Breast epithelium (tissue), 4 donors: ENCODE results near the gene ZMYND11. TPM values are rescaled to one million over a fixed set of nuclear protein-coding genes. Genes with fewer than 3 reads are reported as not detected.
"Not testable (repeated sequence)": the region's sequence is repeated elsewhere in the genome, so short reads cannot be mapped to it uniquely, and the experiment has no call there.

Experiments used
- DNase-seq, 2 donors: peaks; one replicate each; pipeline ENCODE4 v3.0.0-alpha.2; 2019; ENCODE audit warnings: low spot score in 2 of 2
- H3K27ac ChIP-seq, 2 donors: fragments of 200-600 bp; sonication (generic) in 1 of 2; one replicate each; pipeline ENCODE4 v1.5.1; 2016 to 2019; ENCODE audit warnings: mild to moderate bottlenecking in 1 of 2
- H3K27me3 ChIP-seq, 2 donors: fragments of 200-600 bp; sonication (generic) in 1 of 2; one replicate each; pipeline versions ENCODE4 v1.5.1 to v1.6.0; 2017 to 2019; ENCODE audit warnings: control low read depth in 1 of 2, mild to moderate bottlenecking in 1 of 2
- H3K36me3 ChIP-seq: fragments of 200-600 bp; one replicate; pipeline ENCODE4 v1.5.1; 2019
- H3K4me1 ChIP-seq, 2 donors: fragments of 200-600 bp; sonication (generic); one replicate each; pipeline ENCODE4 v1.5.1; 2016 to 2019; ENCODE audit warnings: control low read depth in 1 of 2
- H3K4me3 ChIP-seq, 3 donors: fragments of 200-600 bp; sonication (generic); 1 replicate in 2 of 3; 2 replicates in 1 of 3; pipeline ENCODE4 v1.5.1; 2016 to 2019; ENCODE audit warnings: mild to moderate bottlenecking in 3 of 3, moderate library complexity in 2 of 3
- H3K9me3 ChIP-seq, 2 donors: fragments of 200-600 bp; sonication (generic) in 1 of 2; one replicate each; pipeline ENCODE4 v1.5.1; 2016 to 2019; ENCODE audit warnings: control low read depth in 1 of 2
- POLR2A ChIP-seq: fragments of 450-650 bp; IDR thresholded peaks from one replicate; pipeline ENCODE4 v1.6.1; 2016; ENCODE audit warnings: antibody characterized with exemption, mild to moderate bottlenecking, moderate library complexity
- POLR2AphosphoS5 ChIP-seq, 3 donors: sonication (generic); formaldehyde crosslinking; IDR thresholded peaks; one replicate each; pipeline ENCODE4 v1.6.1; 2017; ENCODE audit warnings: antibody characterized with exemption in 3 of 3
- intact Hi-C: fragments of 100-400 bp; cut with DNase I; formaldehyde crosslinking; loops from one replicate; pipeline ENCODE4 v1.15.1; 2023; ENCODE audit warnings: low total_unique reads
- total RNA-seq, 3 donors: library from RNA; depleted of rRNA; stranded (reverse); fragments of >200 nt; gene quantifications; one replicate each; pipeline ENCODE4 v1.1.0, GENCODE V29; 2016
- TF ChIP-seq, protein P1 (sequence below), 3 donors: fragments of 450-650 bp; IDR thresholded peaks; one replicate each; pipeline ENCODE4 v1.5.1; 2016 to 2017; ENCODE audit warnings: antibody characterized with exemption in 3 of 3, mild to moderate bottlenecking in 3 of 3, moderate library complexity in 3 of 3

The ZMYND11 gene
- total RNA-seq, 3 donors from 2014 or later = 73.7 to 96.2 (median 83.7) TPM

DNA sequence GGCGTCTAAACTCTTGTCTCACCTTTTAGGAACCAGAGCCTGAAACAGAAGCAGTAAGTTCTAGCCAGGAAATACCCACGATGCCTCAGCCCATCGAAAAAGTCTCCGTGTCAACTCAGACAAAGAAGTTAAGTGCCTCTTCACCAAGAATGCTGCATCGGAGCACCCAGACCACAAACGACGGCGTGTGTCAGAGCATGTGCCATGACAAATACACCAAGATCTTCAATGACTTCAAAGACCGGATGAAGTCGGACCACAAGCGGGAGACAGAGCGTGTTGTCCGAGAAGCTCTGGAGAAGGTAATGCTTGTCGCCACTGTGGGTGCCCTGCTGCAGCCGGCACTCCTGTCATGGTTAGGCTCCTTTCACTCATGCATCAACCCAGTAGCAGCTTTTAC lies 113.1 kb downstream of the ZMYND11 start:
- no peaks in the 10 kb centered on the region for H3K9me3 ChIP-seq
- intact Hi-C loops = no loop called here
- TF ChIP-seq, protein P1, sequence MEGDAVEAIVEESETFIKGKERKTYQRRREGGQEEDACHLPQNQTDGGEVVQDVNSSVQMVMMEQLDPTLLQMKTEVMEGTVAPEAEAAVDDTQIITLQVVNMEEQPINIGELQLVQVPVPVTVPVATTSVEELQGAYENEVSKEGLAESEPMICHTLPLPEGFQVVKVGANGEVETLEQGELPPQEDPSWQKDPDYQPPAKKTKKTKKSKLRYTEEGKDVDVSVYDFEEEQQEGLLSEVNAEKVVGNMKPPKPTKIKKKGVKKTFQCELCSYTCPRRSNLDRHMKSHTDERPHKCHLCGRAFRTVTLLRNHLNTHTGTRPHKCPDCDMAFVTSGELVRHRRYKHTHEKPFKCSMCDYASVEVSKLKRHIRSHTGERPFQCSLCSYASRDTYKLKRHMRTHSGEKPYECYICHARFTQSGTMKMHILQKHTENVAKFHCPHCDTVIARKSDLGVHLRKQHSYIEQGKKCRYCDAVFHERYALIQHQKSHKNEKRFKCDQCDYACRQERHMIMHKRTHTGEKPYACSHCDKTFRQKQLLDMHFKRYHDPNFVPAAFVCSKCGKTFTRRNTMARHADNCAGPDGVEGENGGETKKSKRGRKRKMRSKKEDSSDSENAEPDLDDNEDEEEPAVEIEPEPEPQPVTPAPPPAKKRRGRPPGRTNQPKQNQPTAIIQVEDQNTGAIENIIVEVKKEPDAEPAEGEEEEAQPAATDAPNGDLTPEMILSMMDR (IDR thresholded peaks at IDR 0.05) = no peak
- TF ChIP-seq POLR2AphosphoS5 (IDR thresholded peaks at IDR 0.05) = no peak
- no peak for TF ChIP-seq POLR2A

DNA sequence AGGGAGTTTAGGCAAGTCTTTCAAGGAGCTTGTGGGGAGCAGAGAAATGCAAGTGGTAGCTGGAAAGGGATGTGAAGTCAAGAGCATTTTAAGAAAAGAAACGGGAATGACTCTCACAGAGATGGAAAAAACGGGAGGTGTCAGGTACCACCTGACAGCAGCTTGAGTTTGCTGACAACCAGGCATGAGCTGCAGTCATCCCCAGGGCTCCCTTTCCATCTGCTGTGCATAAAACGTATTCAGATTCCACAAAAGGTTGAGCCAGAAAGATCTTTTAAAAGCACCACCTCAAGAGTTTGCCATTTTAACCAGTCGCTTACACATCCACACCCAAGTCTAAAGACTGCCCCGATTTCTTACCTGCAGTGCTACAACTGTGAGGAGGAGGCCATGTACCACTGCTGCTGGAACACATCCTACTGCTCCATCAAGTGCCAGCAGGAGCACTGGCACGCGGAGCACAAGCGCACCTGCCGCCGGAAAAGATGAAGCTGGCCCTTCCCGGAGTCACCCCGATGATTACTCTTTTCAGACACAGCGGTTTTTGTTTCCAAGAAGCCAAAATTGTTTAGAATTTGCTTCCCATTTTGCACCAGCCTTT lies 116.8 kb downstream of the ZMYND11 start:
- DNase-seq = no peak
- Histone ChIP-seq H3K27ac (no peak overlapping the region), H3K4me1 (no peaks in the 10 kb centered on the region), H3K27me3 (no peaks in the 10 kb centered on the region), H3K9me3 (no peaks in the 10 kb centered on the region), H3K36me3 (peaks cover 4% of the 10 kb centered on the region), H3K4me3 (no peak overlapping the region)
- TF ChIP-seq, protein P1 (IDR thresholded peaks at IDR 0.05) = no peak
- TF ChIP-seq POLR2A (no peak), POLR2AphosphoS5 (IDR thresholded peaks at IDR 0.05) (no peak)
- intact Hi-C loops = no loop called here

More for the DNA sequence above, 113.1 kb downstream of the ZMYND11 start:
- no peak overlapping the region for H3K27ac ChIP-seq
- no peak for DNase-seq
- H3K27me3 ChIP-seq = no peaks in the 10 kb centered on the region
- H3K4me1 ChIP-seq = no peaks in the 10 kb centered on the region
- H3K36me3 ChIP-seq = peaks cover 7% of the 10 kb centered on the region
- H3K4me3 ChIP-seq = no peak overlapping the region

- intact Hi-C loops = no loop called here
- TF ChIP-seq, protein P1 (IDR thresholded peaks at IDR 0.05) = no peak
- TF ChIP-seq POLR2AphosphoS5 (IDR thresholded peaks at IDR 0.05) = no peak
- no peak for TF ChIP-seq POLR2A
These were observed 125.7 kb downstream of the ZMYND11 start for GRCh38 chr10:260819-261429.

DNA sequence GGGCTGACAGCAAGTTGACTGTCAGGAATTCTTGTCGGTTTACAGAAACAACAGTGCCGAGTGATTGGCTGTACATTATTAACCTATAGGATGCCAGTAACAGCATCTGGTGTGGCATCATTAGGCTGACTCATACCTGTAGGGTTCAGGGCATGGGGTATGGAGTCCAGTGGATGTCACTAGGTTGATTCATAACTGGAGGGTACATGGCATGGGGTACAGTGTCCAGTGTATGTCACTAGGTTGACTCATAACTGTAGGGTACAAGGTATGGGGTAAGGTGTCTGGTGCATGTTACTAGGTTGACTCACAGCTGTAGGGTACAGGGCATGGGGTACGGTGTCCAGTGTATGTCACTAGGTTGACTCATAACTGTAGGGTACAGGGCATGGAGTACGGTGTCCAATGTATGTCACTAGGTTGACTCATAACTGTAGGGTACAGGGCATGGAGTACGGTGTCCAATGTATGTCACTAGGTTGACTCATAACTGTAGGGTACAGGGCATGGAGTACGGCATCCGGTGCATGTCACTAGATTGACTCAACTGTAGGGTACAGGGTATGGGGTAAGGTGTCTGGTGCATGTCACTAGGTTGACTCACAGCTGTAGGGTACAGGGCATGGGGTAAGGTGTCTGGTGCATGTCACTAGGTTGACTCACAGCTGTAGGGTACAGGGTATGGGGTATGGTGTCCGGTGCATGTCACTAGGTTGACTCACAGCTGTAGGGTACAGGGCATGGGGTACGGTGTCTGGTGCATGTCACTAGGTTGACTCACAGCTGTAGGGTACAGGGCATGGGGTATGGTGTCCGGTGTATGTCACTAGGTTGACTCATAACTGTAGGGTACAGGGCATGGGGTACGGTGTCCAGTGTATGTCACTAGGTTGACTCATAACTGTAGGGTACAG lies 129.2 kb downstream of the ZMYND11 start:
- H3K9me3 ChIP-seq, H3K4me1 ChIP-seq, H3K4me3 ChIP-seq, H3K27ac ChIP-seq, DNase-seq, intact Hi-C loops, H3K27me3 ChIP-seq, H3K36me3 ChIP-seq: not testable (repeated sequence)

More at GRCh38 chr10:260819-261429, 125.7 kb downstream of the ZMYND11 start:
- Histone ChIP-seq H3K9me3 (no peaks in the 10 kb centered on the region), H3K4me1 (no peaks in the 10 kb centered on the region), H3K4me3 (no peak overlapping the region), H3K36me3 (no peaks in the 10 kb centered on the region), H3K27ac (no peak overlapping the region), H3K27me3 (no peaks in the 10 kb centered on the region)
- DNase-seq = no peak

DNA sequence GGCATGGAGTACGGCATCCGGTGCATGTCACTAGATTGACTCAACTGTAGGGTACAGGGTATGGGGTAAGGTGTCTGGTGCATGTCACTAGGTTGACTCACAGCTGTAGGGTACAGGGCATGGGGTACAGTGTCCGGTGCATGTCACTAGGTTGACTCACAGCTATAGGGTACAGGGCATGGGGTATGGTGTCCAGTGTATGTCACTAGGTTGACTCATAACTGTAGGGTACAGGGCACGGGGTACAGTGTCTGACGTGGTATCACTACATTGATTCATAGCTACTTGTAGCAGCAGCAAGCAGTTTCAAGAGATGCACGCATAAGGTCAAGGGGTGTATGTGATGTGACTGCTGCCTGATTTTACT lies 129.8 kb downstream of the ZMYND11 start:
- H3K36me3 ChIP-seq, H3K4me3 ChIP-seq, DNase-seq, H3K27ac ChIP-seq, H3K27me3 ChIP-seq, H3K9me3 ChIP-seq, H3K4me1 ChIP-seq, intact Hi-C loops: not testable (repeated sequence)

GRCh38 chr10:265816-266588 lies 130.7 kb downstream of the ZMYND11 start:
- H3K9me3 ChIP-seq, DNase-seq, H3K4me1 ChIP-seq, H3K27ac ChIP-seq, intact Hi-C loops, H3K36me3 ChIP-seq, H3K27me3 ChIP-seq, H3K4me3 ChIP-seq: not testable (repeated sequence)
